ENCODE measurements around the gene TROAP.

TROAP gene

DNA sequence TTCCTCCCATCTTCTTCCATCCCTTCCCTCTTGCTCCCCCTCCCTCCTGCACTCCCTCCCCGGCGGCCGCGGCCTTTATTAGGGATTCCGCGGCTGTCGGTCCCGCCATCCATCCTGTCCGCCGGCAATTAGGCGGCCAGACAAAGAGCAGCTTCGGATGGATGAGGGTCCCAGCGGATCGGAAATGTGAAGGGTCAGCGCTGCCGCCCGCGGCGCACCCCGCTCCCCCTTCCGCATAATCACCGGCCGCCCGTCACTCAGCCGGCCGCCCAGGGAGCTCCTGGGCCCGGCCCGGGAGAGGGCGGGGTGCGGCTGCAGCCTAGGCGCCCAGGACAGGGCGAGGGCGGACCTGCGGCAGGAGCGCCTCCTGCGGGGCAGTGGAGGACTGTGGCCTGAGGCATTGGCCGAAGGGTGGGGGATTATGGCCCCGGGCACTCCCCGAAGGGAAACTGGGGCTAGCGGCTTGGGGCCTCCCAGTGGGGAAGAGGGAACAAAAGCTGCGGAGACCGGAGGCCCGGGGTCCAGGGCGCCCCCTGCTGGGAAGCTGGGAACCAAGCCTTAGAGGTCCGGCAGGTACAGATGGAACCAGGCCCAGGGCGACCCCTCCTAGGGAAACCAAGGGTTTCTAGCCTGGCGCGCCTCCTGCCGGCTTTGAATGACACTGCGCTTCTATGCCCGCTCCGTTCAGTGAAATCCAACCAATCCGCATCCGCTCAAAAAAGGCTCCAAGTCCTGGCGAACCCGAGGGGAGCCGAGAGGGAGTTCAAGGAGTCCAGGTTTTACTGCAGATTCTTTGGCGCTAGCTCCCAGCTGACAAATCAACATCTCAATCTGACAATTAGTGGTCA, 19.2 kb downstream of the TROAP start:
- peak; percentile 63 for DNase-seq (ENCODE audit: low spot score)

GRCh38 chr12:49342914-49343731, 20.1 kb downstream of the TROAP start:
- DNase-seq (ENCODE audit: low spot score): no peak

GRCh38 chr12:49344486-49345050, 21.5 kb downstream of the TROAP start:
- DNase-seq (ENCODE audit: low spot score): no peak

DNA sequence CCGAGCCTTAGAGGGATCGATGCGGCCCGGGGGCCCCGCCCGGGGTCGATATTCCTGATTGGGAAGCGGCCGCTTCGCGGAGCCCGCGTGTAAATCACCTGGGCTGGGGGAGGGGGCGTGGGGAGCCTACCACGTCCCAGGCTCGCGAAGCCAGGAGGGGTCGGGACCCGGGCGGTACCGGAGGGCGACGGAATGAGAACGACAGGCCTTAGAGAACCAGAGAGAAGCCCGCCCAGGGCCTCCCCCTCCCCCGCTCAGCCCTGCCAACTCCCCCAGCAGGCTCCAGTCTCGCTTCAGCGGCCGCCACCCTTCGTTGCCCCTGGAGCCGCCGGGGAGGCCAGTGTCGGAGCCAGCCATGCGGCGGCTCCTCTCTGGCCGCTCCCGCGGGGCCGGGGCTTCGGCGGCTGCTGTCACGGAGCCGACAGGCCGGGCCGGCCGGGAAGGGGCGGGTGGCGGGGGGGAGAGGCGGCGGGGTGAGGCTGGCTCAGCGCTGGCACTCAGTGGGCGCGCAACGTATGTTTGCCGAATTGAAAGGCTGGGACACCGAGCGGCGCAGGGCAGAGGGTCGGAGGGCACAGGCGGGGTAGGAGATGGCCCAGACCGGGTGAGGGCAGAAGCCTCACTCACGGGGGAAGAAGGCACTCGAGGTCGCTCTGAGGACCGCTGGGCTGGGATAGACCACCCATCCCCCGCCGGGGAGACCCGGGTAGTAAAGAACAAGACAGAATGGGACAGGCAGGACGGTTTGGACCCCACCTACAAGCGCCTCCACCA, 22.2 kb downstream of the TROAP start:
- no peak for DNase-seq (ENCODE audit: low spot score)

DNA sequence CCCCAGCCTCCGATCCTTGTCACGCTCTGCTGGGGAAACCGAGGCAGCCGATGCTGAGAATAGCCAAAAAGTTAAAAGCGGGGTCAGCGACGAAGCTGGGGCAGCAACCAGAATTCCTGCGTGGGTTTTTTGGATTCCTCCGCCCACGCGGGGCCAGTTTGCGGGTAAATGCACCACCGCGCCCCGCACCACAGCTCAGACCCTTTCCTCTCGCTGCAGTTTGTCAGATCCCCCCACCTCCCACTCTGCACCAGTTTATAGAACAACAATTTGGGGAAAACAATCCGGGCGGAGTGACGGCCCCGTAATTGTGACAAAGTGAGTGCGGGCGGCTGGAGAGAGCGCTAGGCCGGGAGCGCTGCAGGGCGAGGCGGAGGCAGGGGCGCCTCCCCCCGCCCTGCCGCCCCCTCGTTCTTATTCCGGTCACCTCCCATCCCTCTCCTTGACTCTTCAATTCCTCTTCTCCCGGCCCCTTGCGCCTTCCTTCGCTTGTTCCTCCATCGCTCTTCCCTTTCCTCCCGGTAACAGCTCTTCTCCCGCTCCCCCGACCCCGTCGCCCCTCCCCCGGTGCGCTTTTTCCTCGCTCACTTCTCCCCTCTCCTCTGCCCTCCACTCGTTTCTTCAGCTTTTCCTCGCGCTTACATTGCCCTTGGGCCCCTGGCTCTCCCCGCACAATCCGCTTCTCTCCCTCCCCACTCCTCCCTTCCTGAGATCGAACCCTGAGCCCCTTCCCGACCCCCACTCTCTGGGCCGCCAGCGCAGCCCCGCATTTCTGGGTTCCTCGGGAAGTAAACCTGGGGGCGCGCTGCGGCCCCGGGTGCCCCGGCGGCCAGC, 23.0 kb downstream of the TROAP start:
- DNase-seq (ENCODE audit: low spot score): no peak

GRCh38 chr12:49346659-49347310, 23.7 kb downstream of the TROAP start, which contains the start of gene DNAJC22:
DNAJC22 (plus strand) TSS chr12:49346888; CDS start chr12:49348873, 1,985 bp downstream.
- no peak for DNase-seq (ENCODE audit: low spot score)

GRCh38 chr12:49347311-49348193, 24.5 kb downstream of the TROAP start:
- DNase-seq (ENCODE audit: low spot score): peak; percentile 67

- DNase-seq (ENCODE audit: low spot score): no peak
Observed at GRCh38 chr12:49348781-49349180, 25.7 kb downstream of the TROAP start.

GRCh38 chr12:49349266-49349665, 26.2 kb downstream of the TROAP start:
- DNase-seq (ENCODE audit: low spot score): no peak

DNA sequence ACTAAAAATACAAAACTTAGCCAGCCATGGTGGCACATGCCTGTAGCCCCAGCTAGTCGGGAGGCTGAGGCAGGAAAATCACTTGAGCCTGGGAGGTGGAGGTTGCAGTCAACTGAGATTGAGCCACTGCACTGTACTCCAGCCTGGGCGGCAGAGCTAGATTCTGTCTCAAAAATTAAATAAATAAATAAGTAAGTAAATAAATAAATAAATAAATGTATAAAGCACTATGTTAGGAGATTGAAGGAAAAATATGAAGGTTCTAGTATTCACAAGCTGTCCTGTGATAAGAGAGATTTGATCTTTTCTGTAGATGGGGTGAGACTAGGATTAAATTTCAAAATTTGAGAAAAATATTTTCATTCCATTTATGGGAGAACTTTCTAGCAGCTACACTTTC, 29.3 kb downstream of the TROAP start:
- DNase-seq (ENCODE audit: low spot score): no peak

DNA sequence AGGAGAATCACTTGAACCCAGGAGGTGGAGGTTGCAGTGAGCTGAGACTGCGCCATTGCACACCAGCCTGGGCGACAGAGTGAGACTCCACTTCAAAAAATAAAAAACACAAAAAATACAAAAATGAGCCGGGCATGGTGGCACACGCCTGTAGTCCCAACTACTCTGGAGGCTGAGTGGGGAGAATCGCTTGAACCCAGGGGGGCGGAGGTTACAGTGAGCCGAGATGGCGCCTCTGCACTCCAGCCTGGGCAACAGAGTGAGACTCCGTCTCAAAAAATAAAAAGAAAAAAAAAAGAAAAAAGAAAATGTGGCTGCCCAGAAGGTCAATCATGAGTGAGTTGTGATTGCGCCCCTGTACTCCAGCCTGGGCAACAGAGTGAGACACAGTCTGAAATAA, 32.9 kb downstream of the TROAP start:
- DNase-seq (ENCODE audit: low spot score): no peak

DNA sequence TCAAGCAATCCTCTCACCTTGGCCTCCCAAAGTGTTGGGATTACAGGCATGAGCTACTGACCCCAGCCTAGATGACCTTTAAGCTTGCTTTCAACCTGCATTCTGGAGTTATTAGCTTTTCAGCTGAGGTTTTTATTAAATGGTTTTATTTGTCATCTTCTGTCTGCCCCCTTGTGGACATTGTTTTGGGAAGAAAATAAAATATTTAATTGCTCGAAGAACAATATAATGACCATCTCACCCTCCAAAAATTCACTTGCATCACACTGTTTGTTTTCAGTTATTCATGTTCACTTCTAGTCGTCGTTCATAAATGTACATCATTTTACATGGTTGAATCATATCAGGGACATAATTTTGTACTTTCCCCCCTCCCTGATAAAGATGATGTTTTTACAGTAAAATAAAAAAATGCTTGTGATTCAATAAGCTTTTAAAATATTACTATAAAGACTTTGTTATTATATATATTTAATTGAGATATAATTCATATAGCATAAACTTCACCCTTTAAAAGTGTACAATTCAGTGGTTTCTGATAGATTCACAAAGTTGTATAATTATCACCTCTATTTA, 34.1 kb downstream of the TROAP start:
- DNase-seq (ENCODE audit: low spot score): no peak

DNA sequence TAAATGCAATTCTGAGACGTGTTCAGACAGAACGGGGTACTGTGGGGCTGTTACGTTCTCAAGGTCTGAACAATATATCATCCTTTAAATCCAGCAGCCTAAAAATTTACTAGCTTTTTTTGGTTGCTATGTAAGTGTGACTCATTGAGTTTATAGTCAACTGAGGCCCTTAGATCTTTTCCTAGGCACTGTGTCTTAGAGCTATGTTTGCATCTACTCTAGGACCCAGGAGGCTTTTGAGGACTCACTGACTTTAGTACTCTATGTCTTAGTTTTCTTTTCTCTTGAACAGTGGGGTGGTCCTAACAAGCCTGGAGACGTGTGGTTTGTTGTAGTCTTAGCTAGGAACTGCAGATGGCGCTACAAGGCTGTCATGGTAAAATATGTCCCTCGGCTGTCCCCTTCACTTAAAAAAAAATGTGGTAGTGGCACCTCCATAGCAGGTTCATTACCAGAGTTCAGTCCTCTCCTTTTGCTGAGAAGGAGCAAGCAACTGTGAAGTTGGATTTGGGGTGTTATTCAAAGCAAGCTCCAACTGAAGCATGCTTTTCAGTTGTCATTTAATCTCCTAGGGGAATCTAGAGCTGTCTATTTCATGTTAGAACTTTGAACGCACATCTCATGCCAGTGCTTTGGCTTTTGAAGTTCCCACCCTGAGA, 35.6 kb downstream of the TROAP start:
- peak; percentile 58 for DNase-seq (ENCODE audit: low spot score)

DNA sequence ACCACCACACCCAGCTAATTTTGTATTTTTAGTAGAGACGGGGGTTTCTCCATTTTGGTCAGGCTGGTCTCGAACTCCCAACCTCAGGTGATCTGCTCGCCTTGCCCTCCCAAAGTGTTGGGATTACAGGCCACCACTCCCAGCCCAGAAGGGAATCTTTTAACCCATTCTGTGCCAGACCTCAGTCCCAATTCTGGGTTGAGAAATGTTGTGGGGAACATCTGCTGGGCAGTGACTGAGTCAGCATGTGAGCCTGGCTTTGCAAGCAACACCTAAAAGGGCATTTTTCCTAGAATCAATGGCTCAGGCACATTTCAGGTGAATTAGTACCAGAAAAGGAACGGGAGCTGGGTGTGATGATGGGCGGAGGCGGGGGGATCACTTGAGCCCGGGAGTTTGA, 36.6 kb downstream of the TROAP start:
- no peak for DNase-seq (ENCODE audit: low spot score)

DNA sequence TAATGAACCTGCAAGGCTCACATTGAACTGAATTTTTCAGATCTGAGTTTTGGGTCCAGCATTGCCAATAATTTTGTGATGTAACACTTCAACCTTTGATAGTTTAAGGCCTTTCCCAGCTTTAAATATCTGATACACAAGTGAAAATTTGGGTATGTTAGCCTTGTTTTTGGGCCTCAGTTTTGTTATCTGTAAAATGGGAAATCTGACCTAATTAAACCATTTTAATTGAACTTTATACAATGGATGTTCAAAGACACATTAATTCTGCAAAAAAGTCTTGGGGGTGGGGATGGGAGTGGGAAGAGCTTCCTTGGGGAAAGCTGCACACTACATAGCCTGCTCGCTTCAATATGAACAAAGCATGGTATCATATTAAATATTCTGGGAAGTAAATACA, 39.0 kb downstream of the TROAP start:
- DNase-seq (ENCODE audit: low spot score): no peak

DNA sequence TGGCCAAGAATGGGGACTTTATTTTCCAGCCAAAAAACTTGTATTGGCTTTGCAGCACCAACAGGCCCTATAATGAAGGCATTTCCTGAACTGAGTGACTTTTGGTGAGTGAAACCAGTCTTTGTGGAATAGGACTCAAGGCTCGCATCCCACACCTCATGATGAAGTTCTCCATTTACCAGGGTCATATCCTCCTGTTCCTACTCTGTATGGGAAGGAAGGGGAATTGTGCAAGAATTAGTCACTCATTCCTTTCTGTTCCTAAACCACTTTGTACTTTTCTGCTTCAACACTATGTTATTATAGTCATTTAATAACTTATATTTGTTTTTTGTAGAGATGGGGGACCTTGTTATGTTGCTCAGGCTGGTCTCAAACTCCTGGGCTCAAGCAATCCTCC, 41.9 kb downstream of the TROAP start:
- DNase-seq (ENCODE audit: low spot score): no peak

- no peak for DNase-seq (ENCODE audit: low spot score)
Observed at GRCh38 chr12:49365542-49365941, 42.5 kb downstream of the TROAP start.

DNA sequence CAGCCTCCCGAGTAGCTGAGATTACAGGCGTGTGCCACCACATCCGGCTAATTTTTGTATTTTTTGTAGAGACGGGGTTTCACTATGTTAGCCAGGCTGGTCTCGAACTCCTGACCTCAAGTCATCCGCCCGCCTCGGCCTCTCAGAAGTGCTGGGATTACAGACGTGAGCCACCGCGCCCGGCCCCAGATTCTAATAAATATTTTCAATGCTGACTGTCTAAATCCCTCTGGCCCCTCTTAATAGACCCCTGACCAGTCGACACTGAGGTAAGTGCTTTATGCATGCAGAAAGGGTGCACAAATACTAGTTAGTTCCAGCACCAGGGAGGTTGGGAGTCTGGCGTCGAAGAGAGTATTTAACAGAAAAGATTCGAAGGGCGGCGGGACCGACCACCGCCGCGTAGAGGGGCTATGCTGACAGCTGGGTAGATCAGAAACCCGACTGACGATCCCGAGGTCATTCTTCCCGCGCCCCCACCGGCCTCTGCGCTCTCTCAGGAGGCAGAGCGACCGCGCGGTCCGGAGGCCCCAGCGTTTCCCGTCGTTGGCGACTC, 43.1 kb downstream of the TROAP start:
- DNase-seq (ENCODE audit: low spot score): no peak

All from CD4-positive, alpha-beta T cell treated with Interleukin-6 at 100 ng/mL for 8 hours (primary cell).